HG03520 (cell line): ENCODE results near the gene LIMCH1.

ENCODE experiments used
- ATAC-seq: cut with Tn5 transposase; IDR thresholded peaks from one replicate; pipeline ENCODE4 v1.9.1; 2021; ENCODE audit warnings: mild to moderate bottlenecking, moderate library complexity; ENCODE audit not compliant: unreplicated experiment

Gene LIMCH1

DNA sequence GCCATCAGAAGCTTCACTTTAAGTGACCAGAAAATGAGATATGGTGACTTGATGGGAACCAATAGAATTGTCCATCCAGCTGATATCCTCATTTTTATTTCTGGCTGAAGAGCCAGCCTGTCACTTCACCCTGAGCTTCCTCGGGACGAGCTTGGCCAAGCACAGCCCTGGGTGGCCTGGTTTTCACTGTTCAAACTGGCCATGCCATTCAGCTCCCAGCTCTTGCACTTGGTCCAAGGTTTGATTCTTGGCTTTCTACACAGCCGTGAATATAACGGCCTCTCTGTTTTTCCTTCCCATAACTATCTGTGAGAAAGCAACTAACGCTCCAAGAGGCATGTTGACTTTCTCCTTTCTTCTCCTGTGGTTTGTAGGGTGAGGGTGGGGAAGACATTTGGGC, 71.9 kb downstream of the LIMCH1 start:
- ATAC-seq = no peak

DNA sequence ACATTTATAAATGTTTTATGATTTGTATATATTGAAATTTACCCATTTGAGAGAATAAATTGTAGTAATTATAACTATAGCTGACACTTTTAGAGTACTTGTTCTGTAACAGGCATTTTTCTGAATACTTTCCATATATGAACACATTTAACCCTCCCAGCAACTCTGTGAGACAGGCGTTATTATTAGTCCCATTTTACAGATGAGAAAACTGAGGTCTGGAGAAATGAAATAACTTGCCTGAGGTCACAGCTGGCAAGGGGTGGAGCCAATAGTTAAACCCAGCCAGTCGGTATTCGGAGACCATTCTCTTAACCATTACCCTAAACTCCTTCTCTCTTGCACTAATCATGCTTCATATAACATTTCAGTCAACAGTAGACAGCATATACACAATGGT, 72.5 kb downstream of the LIMCH1 start:
- ATAC-seq = no peak

DNA sequence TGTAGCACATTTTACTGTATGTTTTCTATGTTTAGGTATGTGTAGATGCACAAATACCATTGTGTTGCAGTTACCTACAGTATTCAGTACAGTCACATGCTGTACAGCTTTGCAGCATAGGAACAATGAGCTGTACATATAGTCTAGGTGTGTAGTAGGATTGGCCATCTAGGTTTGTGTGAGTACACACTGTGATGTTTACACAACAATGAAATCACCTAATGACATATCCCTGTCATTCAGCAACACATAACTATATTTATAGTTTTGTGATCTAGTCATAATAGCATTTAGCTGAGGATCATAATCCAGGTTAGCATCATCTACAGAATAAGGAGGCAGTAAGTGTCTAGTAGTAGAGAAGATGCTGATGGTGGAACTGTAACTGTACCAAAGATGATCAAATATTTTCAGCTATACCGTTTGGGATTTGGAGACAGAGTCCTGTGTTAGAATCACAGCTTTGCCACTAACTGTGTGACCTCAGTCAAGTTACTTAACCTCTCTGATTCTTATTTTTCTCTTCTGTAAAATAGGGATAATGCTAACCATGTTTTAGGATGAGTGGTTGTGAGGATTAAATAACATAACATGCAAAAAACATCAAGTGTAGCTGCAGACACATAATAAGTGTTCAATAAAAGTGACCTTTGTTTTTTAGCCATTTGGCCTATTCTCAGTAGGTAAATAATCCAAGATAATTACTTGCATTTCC, 73.3 kb downstream of the LIMCH1 start:
- ATAC-seq = no peak

DNA sequence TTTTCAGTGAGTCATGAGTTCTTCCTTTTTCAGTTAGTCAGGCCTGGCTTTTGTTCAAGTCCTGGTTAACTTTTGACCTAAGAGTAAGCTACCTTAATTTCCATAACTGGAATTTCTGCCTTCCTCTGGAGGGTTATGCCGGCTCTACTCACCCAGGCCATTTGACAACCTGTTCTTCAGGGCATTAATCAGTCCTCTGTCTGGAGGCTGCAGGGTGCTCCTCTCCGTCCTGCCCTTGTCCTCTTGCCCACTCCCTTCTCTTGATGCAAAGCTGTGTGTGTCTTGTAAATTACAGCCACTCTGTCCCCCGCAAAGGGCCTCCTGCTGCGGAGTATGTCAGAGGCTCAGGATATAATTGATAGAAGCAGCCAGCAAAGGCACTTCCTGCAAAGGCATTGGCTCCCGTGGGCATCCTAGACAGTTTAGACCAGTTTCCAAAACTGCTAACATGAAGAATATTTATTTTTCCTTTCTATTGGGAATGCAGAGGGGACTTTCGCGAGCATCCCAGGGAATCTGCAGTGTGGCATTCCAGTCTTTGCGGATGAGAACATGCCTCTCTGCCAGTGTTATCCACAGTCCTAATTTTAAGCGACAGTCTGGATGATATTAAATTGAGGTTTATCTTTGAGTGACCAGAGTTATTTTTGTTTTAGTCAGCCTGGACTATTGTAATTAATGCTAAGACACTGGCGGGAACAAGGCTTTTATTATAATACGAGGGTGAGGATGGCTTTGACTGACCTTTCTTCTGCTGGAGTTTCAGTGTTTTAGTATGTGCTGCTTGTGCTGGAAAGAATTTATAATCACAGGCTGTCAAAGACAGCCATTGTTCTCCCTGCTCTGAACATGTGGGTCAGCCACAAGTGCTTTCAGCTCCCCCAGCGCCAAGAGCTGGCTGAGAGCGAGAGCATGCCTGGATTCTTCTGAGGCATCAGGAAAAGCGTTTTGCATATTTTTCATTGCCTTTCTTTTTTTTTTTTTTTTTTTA, 74.2 kb downstream of the LIMCH1 start:
- no peak for ATAC-seq

DNA sequence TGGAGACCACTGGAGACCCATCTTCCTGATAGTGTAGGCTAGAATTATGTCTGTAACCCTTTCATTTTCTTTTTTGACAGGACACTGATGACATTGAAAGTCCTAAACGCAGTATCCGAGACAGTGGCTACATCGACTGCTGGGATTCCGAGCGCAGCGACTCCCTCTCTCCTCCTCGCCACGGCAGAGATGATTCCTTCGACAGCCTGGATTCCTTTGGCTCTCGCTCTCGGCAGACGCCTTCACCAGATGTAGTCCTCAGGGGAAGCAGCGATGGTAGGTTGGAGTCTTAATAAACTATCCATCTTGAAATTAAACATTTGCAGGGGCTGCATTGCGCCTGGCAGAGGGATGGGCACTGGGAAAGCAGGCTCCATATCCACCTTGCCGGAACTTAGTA, 75.4 kb downstream of the LIMCH1 start:
- no peak for ATAC-seq

DNA sequence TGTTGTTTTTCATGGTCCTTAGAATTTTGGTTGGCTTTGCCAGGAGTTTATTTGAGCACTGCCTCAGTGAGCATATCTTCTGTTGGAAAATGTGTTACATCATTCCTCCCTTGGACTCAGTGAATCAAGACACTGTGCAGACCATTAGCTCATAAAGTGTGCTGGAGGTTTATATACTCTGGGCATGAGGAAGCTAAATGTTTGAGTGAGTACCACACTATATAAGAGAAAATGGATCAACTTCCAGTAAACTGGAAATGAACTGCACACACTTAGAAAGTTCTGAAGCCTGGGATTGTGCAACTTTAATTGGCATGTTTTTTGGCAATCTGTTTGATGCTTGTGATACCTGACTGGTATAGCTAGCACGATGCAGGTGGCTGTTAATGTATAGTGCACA, 75.9 kb downstream of the LIMCH1 start:
- no peak for ATAC-seq

DNA sequence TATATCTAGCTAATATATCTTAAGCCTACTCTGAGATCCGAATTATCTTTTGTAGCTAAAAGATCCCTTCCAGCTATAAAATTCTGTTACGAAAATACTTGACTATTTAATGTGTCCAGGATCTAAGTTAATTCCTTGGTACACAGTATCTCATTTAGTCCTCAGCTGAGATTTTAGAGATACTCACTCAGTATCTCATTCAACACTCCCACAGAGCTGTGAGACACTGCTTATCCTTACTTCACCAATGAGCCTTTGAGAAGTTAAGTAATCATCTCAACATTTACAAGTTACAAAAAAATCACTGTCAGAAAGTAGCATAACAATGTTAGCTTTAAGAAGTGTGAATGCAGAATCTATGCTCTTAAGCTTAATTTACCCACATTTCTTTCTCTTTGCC, 76.6 kb downstream of the LIMCH1 start:
- no peak for ATAC-seq

DNA sequence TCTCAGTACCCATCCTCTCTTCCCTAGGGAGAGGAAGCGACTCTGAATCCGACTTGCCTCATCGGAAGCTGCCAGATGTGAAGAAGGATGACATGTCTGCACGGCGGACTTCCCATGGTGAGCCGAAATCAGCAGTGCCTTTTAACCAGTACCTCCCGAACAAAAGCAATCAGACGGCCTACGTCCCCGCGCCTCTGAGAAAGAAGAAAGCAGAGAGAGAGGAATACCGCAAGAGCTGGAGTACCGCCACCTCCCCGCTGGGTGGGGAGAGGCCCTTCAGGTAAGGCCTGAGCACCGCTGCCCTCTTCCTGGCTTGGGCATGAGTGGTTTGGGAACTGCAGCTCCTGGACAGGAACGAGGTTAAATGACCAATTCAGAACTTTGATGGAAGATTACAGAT, 81.2 kb downstream of the LIMCH1 start:
- no peak for ATAC-seq

DNA sequence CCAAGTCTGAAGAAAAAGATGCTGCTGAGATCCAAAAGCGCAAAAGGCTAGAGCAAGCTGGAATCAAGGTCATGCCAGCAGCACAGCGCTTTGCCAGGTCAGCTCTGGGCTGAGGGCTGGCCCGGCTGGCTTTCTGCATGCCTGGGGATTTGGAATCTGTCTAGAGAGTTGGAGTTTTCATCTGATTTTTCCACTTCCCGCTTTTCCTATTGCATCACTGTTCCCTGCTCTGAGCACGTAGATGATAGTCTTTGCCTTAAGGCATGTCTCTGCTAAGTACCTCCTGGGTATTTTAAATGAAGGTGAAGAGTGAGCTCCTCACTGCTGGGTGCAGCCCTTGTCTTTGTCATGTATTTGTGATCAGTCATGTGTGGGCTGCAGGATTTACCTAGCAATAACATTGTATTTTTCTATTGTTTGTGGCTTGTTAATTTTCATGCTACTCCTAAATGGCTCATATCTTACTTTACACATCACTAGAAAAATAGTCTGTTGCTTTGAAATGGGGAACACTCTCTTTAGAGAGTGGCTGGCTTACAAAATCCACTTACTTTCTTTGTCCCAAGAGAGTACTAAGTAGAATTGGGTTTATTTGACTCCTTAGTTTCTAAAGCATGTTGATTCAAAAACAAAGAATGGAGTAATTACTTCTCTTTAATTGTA, 82.8 kb downstream of the LIMCH1 start:
- ATAC-seq = no peak

DNA sequence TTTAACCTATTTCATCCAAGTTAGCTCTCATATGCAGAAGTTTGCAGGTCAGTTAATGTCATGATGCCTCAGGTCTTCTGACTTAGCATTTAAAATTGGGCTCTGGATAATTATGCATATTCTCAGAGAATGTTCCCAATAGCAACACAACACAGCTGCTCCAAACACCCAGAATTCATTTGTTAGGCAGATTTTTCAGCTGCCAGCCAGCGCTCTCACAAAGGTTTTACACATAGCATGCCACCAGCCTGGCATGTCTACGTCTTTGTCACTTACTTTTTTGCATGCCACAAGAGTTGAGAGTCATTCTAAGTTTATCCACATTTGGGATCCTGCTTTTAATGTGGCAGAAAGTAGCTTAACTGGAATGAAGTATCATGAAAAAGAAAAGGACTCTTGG, 84.8 kb downstream of the LIMCH1 start:
- no peak for ATAC-seq

DNA sequence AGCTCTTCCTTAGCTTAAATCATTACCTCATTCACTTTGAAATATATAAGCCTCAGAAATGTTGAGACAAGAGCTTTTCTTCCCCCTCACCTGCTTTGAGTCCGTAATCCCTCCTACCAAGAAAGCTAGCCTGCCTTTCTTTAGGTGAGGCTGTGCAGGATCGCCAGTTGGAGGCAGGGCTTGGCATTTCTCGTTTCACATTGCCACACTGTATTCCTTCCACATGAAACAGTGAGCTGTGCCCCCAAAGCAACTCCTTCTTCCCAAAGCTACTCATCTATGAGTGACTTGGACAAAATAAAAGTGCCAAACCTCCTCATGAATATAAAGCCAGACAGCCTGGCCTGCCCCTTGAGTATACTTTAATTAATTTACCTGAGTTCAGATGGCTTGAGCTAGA, 86.8 kb downstream of the LIMCH1 start:
- ATAC-seq = no peak

DNA sequence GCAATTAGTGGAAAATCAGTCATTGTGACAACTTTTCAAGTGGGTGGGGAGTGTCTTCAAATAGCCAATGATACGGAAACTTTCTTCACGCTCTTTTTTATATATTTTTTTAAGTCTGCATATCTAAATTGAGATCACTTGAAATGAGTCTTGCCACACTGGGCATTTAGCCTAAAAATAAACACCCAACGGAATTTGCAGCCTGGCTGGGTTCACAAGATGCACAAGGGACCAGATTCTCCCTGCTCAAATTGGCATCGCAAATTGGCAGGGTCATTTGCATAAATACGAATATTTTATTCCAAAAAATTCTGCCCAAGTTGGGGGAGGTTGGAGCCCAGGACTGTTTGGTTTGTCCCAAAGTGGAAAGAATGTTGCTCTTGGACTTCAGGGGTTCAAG, 87.6 kb downstream of the LIMCH1 start:
- ATAC-seq = no peak

DNA sequence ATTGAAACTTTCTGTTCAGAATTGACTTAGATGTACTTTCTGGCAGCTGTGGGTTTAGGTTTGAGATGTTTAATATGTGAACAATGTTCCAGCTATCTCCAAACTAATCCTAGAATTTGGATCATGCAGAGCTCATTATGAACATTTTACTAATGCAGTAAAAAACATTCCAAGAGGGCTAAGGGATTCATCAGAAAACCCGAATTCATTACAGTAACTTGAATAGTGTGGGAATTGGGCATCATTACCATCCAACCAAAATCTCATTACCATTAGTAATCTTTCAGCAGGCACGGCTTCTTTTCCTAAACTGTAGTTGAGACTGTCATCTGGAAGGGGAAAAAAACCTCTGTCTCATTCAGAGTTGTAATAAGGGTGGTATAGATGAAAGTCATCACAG, 91.0 kb downstream of the LIMCH1 start:
- no peak for ATAC-seq

DNA sequence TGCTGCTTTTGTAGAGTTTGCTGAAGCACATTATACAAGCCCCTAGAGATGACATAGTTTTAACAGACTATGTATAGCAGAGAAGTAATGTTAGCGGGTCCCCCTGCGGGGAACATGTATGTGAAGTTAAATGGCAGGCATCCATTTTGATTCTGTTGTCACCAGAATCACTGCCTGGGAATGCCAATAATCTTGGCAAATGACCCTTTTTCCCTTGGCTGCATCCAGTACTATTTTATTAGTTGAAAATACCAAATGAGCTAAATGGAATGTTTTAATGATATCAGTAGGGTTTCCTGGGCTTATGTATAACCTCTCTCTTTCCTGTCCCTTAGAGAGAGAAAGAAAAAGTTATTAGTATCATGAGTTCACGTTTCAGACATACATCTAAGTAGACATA, 93.6 kb downstream of the LIMCH1 start:
- ATAC-seq = no peak

DNA sequence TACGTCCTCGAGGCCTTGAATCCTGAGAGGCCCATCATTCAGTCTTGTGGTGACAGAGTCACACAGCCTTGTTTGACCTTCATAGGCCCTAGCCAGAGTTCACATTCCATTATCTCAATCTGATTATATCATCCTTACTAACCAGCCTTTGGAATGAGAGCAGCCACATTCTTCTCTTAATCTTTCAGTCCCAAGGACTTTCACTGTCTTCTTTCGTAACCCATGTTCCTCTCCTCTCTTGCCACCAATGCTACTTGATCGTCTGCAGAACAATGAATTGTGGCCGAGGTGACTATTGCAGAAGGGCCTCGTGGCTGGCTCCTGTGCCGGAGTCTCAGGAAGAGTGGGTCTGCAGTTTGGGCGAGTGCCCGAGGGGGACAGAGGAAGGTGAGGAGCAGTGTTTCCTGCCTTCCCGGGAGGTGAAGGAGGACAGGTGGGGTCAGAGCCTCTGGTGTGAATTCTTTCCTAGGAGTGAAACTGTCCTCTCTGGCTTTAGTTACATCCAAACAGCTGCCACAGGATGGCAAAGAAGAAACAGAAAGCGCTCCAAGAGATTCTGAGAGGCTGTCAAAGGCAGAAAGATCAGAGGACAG, 94.6 kb downstream of the LIMCH1 start:
- ATAC-seq = no peak

DNA sequence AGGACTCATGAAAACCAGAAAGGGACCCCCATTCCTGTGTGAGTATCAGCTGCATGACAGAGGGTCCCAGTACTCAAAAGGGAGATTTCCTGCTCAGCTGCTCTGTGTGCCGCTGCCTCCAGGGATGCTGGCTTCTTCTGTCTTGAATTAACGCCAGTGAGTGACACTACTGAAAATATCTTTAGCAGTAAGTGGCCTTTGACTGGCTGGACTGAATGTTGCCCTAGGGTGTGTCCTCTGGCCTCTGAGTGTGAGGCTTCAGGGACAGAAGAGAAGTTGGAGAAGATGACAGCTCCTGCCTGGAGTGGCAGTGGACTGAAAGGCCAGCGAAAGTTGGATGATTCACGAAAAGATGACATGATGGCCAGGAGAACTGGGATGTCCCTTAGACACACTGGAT, 95.4 kb downstream of the LIMCH1 start:
- no peak for ATAC-seq

DNA sequence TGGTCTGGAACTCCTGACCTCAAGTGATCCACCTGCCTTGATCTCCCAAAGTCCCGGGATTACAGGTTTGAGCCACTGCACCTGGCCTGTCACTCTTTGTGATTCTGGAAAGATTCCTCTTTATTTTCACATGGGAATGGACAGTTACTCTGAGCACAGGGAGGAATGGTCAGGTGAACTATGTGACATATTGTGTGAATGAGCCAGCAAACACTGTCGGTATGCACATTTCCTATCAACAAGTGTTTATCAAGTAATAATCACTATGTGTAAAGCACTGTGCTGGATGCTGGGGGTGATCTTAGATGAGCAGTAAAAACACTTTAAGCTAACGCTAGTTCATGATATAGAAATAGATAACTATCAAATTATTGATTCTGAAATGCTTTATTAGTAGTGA, 97.5 kb downstream of the LIMCH1 start:
- no peak for ATAC-seq

DNA sequence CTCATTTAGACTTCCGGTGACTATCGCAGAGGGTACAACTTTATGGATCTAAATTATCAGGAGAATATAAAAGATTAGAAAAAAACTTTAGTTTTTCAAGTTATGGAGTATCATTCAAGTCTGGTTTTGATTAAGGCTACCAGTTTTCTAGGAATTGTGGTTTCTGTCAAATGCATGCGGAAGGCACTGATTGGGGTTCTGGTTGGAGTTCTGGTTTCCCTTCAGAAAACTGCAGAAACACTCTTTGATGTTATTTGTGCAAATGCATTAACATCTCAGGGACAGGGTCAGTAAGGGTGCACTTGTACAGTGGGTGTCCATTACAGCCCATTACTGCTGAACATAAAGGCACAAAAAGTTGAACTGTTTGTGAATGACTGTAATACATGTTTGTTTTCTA, 100.2 kb downstream of the LIMCH1 start:
- ATAC-seq = no peak

DNA sequence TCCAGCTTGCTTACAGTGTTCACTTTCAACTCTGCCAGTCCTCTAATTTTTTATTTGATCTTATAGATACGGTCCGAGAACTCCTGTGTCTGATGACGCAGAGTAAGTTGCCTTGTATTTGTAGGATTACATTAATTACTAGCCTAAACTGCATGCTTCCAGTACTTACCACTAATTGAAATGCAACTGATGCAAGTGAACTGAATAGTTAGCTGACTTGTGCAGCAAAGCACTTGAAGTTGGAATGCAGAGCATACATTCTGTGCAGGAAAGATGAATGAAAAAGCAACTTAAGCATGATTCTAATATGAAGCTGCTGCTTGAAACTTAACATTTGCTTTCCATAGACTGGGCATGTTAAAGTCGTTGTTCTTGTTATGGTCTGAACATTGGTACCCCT, 100.9 kb downstream of the LIMCH1 start:
- ATAC-seq = no peak

DNA sequence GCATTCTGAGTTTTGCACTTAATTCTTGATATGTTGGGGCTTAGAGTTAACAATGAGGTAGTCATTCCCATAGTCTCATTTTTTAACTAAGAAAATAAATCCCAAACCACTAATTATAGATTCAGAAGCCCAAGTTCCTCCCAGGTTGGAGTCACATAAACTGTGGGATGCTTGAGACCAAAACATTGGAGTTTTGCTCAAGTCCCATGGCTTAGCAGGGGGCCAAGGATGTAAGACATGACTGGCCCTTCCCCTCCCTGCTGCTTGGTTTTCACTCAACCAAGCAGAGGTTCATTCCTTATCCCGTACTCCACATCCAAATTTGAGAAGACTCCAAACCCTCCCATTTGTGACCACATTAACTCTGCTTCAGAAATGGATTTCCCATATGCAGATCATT, 101.3 kb downstream of the LIMCH1 start:
- ATAC-seq = no peak

DNA sequence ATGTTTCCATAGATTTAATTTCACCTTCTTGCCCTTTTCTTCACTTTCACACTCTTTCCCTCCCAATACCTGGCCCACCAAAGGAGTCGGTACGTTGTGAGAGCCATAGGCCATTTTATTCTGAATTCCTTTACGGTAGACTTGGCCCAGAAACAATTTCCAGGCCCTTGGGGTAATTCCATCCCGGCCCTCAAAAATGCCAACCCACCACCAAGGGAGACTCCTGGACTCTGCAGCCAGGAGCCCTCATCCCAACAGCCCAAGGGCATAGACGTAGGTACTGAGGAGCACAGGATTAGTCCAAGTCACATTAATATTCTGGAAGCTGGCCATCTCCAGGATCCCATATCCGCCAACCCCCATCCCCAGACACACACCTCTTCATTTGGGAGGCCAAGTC, 102.9 kb downstream of the LIMCH1 start:
- no peak for ATAC-seq
